ENCODE results near the gene DCAF15. TPM values are rescaled to one million over a fixed set of nuclear protein-coding genes. Genes with fewer than 3 reads are reported as not detected.

DCAF15 gene
- total and polyA plus RNA-seq, 2 donors (not counting 3 experiments of a cell fraction or from before 2014, with no cell fraction given): 41.9 to 42.4 TPM

DNA sequence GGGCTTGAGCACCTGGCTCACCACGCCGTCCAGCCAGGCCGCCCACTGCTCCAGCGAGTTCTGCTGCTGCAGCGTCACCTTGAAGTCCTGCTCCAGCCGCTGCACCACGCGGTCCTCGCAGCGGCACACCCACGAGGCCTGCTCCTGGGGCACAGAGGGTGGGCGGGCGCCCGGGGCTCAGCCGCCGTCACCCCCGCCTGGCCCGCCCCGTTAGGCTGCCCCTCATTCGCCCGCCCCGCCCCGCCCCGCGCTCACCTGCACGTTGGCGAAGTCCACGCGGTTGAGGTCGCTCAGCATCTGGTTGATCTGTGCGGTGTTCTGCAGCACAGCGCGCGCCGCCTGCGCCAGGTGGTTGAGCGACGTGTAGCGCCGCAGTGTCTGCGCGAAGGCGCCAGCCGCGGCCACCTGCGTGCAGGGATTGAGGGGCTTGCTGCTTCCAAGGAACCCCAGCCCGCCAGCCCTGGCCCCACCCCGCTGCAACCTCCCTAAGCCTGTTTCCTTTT is 11.3 kb downstream of the DCAF15 start:
- dilution Hi-C loops (cut with MboI; ENCODE audit: extremely low pct_ligation_motif_present, low sequenced_read_pairs): no loop called here
- BruUV-seq (replicated peaks): no TSS peak

DNA sequence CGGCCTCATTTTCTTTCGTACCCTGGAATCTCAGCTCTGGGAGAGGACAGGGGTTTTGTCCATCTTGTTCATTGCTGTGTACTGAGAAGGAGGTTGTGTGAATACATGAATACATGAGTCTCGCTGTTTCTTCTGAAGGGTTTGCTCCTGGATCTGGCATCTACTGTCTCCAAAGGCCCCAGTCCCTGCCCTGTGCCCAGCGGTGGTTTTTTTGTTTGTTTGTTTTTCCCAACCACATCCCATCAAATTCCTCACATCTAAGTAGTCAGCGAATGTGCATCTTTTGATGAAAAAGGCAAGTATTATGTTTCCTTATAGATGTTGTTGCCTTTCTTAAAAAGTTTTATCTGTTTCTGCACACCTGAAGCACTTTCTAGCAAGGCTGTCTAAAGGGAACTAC is 12.5 kb downstream of the DCAF15 start:
- no TSS peak for BruUV-seq (replicated peaks)
- FAIRE-seq: no peak
- POLR2A ChIA-PET: no interaction called here
- Histone ChIP-seq H3K27me3 (ENCODE audit: control insufficient read depth in 2 of 2, insufficient read depth in 2 of 2, low read length in 2 of 2) (no peaks in the 10 kb centered on the region), H3K9me1 (replicated peaks; ENCODE audit: control insufficient read depth, extremely low read depth, insufficient read depth, low read length) (no peaks in the 10 kb centered on the region), H3K36me3 (ENCODE audit: control insufficient read depth in 2 of 2, extremely low read depth in 1 of 2, insufficient read depth in 2 of 2, low read length in 2 of 2) (peaks cover 8 to 35% of the 10 kb centered on the region in 2 experiments), H3K79me2 (ENCODE audit: control insufficient read depth, insufficient read depth, low read length) (no peaks in the 10 kb centered on the region), H3K9ac (replicated peaks; ENCODE audit: extremely low read depth, insufficient read depth, low read length) (no peak overlapping the region), H2AFZ (ENCODE audit: low read depth, low read length) (no peak overlapping the region), H3K4me1 (ENCODE audit: control insufficient read depth, extremely low read depth, insufficient read depth, low read length) (no peaks in the 10 kb centered on the region), H4K20me1 (replicated peaks; ENCODE audit: control insufficient read depth, extremely low read depth, insufficient read depth, low read length) (no peaks in the 10 kb centered on the region), H3K4me3 (replicated peaks in 1 of 3; ENCODE audit: insufficient read depth in 1 of 3, low read depth in 1 of 3, low read length in 3 of 3) (no peak overlapping the region), H3K9me3 (replicated peaks; ENCODE audit: control insufficient read depth, insufficient read depth, low read length) (no peaks in the 10 kb centered on the region), H3K27ac (ENCODE audit: insufficient read depth, low read depth, low read length) (no peak overlapping the region), H3K4me2 (ENCODE audit: insufficient read depth, low read length) (no peak overlapping the region)
- DNase-seq (ENCODE audit: low read depth, low spot score): no peak
- CTCF ChIA-PET: interaction anchor here (0.8 kb wide), 1 partner anchor 28 kb away, joined by 3 read pairs; no protein-coding TSS in a partner anchor
- intact Hi-C loops (cut with micrococcal nuclease): no loop called here
- dilution Hi-C loops (cut with MboI; ENCODE audit: extremely low pct_ligation_motif_present, low sequenced_read_pairs): no loop called here
- TF ChIP-seq, protein P1, sequence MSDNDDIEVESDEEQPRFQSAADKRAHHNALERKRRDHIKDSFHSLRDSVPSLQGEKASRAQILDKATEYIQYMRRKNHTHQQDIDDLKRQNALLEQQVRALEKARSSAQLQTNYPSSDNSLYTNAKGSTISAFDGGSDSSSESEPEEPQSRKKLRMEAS (IDR thresholded peaks at IDR 0.05; ENCODE audit: insufficient read depth, insufficient read length): no peak
- no peak for TF ChIP-seq GATA2 (IDR thresholded peaks at IDR 0.05; ENCODE audit: insufficient read depth, insufficient read length, low read depth, low read length)
- no peak for TF ChIP-seq POLR2AphosphoS5 (IDR thresholded peaks at IDR 0.05; ENCODE audit: insufficient read depth, low read depth, low read length)
- TF ChIP-seq JUN (IDR thresholded peaks at IDR 0.05; ENCODE audit: borderline replicate concordance, insufficient read depth, insufficient read length, low read depth): no peak
- no peak for TF ChIP-seq MYC (IDR thresholded peaks at IDR 0.05; ENCODE audit: low read depth, low read length)
- TF ChIP-seq POLR2A (IDR thresholded peaks at IDR 0.05; ENCODE audit: low read depth, low read length): no peak
- TF ChIP-seq EZH2 (IDR thresholded peaks at IDR 0.05; ENCODE audit: borderline replicate concordance, low read depth, low read length, severe bottlenecking): no peak
- TF ChIP-seq, protein P2, sequence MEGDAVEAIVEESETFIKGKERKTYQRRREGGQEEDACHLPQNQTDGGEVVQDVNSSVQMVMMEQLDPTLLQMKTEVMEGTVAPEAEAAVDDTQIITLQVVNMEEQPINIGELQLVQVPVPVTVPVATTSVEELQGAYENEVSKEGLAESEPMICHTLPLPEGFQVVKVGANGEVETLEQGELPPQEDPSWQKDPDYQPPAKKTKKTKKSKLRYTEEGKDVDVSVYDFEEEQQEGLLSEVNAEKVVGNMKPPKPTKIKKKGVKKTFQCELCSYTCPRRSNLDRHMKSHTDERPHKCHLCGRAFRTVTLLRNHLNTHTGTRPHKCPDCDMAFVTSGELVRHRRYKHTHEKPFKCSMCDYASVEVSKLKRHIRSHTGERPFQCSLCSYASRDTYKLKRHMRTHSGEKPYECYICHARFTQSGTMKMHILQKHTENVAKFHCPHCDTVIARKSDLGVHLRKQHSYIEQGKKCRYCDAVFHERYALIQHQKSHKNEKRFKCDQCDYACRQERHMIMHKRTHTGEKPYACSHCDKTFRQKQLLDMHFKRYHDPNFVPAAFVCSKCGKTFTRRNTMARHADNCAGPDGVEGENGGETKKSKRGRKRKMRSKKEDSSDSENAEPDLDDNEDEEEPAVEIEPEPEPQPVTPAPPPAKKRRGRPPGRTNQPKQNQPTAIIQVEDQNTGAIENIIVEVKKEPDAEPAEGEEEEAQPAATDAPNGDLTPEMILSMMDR (IDR thresholded peaks at IDR 0.05; ENCODE audit: extremely low read depth in 1 of 2, insufficient read depth in 1 of 2, low read depth in 1 of 2, low read length in 2 of 2): no peak
- TF ChIP-seq FOS (IDR thresholded peaks at IDR 0.05; ENCODE audit: borderline replicate concordance, insufficient read depth, low read length): no peak

More for the DNA sequence above, 11.3 kb downstream of the DCAF15 start:
- H2AFZ ChIP-seq (ENCODE audit: low read depth, low read length): no peak overlapping the region
- FAIRE-seq (no peak), DNase-seq (ENCODE audit: low read depth, low spot score) (no peak)
- no peaks in the 10 kb centered on the region for H3K9me1 ChIP-seq (replicated peaks; ENCODE audit: control insufficient read depth, extremely low read depth, insufficient read depth, low read length)
- no peaks in the 10 kb centered on the region for H3K9me3 ChIP-seq (replicated peaks; ENCODE audit: control insufficient read depth, insufficient read depth, low read length)
- no peaks in the 10 kb centered on the region for H3K79me2 ChIP-seq (ENCODE audit: control insufficient read depth, insufficient read depth, low read length)
- ChIA-PET POLR2A (no interaction called here), CTCF (no interaction called here)
- no peaks in the 10 kb centered on the region for H4K20me1 ChIP-seq (replicated peaks; ENCODE audit: control insufficient read depth, extremely low read depth, insufficient read depth, low read length)
- H3K4me1 ChIP-seq (ENCODE audit: control insufficient read depth, extremely low read depth, insufficient read depth, low read length): no peaks in the 10 kb centered on the region
- no peak overlapping the region for H3K27ac ChIP-seq (ENCODE audit: insufficient read depth, low read depth, low read length)
- no peak overlapping the region for H3K4me2 ChIP-seq (ENCODE audit: insufficient read depth, low read length)
- intact Hi-C loops (cut with micrococcal nuclease): no loop called here
- H3K4me3 ChIP-seq (replicated peaks in 1 of 3; ENCODE audit: insufficient read depth in 1 of 3, low read depth in 1 of 3, low read length in 3 of 3): no peak overlapping the region
- H3K36me3 ChIP-seq (ENCODE audit: control insufficient read depth in 2 of 2, extremely low read depth in 1 of 2, insufficient read depth in 2 of 2, low read length in 2 of 2): peaks cover 8 to 30% of the 10 kb centered on the region in 2 experiments
- no peak for TF ChIP-seq POLR2A (IDR thresholded peaks at IDR 0.05; ENCODE audit: low read depth, low read length)
- TF ChIP-seq FOS (IDR thresholded peaks at IDR 0.05; ENCODE audit: borderline replicate concordance, insufficient read depth, low read length): no peak
- TF ChIP-seq JUN (IDR thresholded peaks at IDR 0.05; ENCODE audit: borderline replicate concordance, insufficient read depth, insufficient read length, low read depth): no peak
- TF ChIP-seq GATA2 (IDR thresholded peaks at IDR 0.05; ENCODE audit: insufficient read depth, insufficient read length, low read depth, low read length): no peak
- no peak for TF ChIP-seq MYC (IDR thresholded peaks at IDR 0.05; ENCODE audit: low read depth, low read length)
- no peak for TF ChIP-seq EZH2 (IDR thresholded peaks at IDR 0.05; ENCODE audit: borderline replicate concordance, low read depth, low read length, severe bottlenecking)
- TF ChIP-seq, protein P2 (IDR thresholded peaks at IDR 0.05; ENCODE audit: extremely low read depth in 1 of 2, insufficient read depth in 1 of 2, low read depth in 1 of 2, low read length in 2 of 2): no peak
- H3K9ac ChIP-seq (replicated peaks; ENCODE audit: extremely low read depth, insufficient read depth, low read length): no peak overlapping the region
- H3K27me3 ChIP-seq (ENCODE audit: control insufficient read depth in 2 of 2, insufficient read depth in 2 of 2, low read length in 2 of 2): no peaks in the 10 kb centered on the region
